ENCODE measurements around the gene VWF. TPM values are rescaled to one million over a fixed set of nuclear protein-coding genes. Genes with fewer than 3 reads are reported as not detected.

Gene VWF
- total RNA-seq, 1 experiment from 2014 or later: 0.48 TPM

DNA sequence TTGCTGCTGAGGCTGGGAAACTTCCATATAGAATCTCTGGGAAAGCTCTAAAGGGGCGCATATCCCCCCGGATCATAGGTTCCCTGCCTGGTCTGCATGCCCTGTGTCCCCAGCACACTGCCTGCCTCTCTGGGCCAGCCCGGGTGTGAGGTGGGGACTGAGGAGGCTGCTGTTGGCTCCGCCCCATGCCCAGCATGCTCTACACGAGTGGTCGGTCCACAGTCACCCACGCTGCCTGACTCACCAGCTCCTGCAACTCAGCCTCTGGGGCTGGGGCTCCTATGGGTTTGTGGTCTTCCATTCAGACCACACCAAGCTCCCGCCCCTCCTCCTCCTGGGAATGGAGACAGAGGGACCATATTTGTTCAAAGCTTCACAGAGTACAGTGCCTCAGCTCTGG, 90.9 kb downstream of the VWF start:
- Histone ChIP-seq H3K79me2 (ENCODE audit: low read depth) (no peaks in the 10 kb centered on the region), H3K36me3 (ENCODE audit: low read depth) (no peaks in the 10 kb centered on the region)
- POLR2A ChIA-PET (ENCODE audit: unreplicated experiment): no interaction called here

GRCh38 chr12:6032726-6033125, 91.7 kb downstream of the VWF start:
- Histone ChIP-seq H3K79me2 (ENCODE audit: low read depth) (no peaks in the 10 kb centered on the region), H3K9me3 (ENCODE audit: insufficient read depth, low read depth) (no peaks in the 10 kb centered on the region), H3K27ac (no peak overlapping the region), H3K27me3 (ENCODE audit: insufficient read depth, low read depth) (peaks cover 21% of the 10 kb centered on the region; the same call in 1 of the 2 replicates), H3K4me2 (no peak overlapping the region), H2AFZ (no peak overlapping the region), H3F3A (ENCODE audit: insufficient read depth, low read depth) (no peaks in the 10 kb centered on the region), H3K36me3 (ENCODE audit: low read depth) (no peaks in the 10 kb centered on the region), H4K20me1 (ENCODE audit: insufficient read depth) (no peaks in the 10 kb centered on the region), H3K4me3 (no peak overlapping the region), H3K9me2 (ENCODE audit: insufficient read depth) (no peaks in the 10 kb centered on the region; the same call in 1 of the 2 replicates), H3K4me1 (replicated peaks; ENCODE audit: insufficient read depth) (no peaks in the 10 kb centered on the region)
- no peak for DNase-seq
- ChIA-PET POLR2A (ENCODE audit: unreplicated experiment) (no interaction called here), CTCF (no interaction called here)
- BruUV-seq (replicated peaks): no TSS peak
- intact Hi-C loops (cut with micrococcal nuclease; ENCODE audit: unreplicated experiment): no loop called here
- TF ChIP-seq EZH2 (IDR thresholded peaks at IDR 0.05; ENCODE audit: low read depth): no peak
- TF ChIP-seq, protein P1, sequence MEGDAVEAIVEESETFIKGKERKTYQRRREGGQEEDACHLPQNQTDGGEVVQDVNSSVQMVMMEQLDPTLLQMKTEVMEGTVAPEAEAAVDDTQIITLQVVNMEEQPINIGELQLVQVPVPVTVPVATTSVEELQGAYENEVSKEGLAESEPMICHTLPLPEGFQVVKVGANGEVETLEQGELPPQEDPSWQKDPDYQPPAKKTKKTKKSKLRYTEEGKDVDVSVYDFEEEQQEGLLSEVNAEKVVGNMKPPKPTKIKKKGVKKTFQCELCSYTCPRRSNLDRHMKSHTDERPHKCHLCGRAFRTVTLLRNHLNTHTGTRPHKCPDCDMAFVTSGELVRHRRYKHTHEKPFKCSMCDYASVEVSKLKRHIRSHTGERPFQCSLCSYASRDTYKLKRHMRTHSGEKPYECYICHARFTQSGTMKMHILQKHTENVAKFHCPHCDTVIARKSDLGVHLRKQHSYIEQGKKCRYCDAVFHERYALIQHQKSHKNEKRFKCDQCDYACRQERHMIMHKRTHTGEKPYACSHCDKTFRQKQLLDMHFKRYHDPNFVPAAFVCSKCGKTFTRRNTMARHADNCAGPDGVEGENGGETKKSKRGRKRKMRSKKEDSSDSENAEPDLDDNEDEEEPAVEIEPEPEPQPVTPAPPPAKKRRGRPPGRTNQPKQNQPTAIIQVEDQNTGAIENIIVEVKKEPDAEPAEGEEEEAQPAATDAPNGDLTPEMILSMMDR (conservative IDR thresholded peaks at IDR 0.05): no peak

More for the DNA sequence above, 90.9 kb downstream of the VWF start:
- no TSS peak for BruUV-seq (replicated peaks)
- Histone ChIP-seq H3K4me1 (replicated peaks; ENCODE audit: insufficient read depth) (no peaks in the 10 kb centered on the region), H3K27ac (no peak overlapping the region), H3K9me2 (ENCODE audit: insufficient read depth) (no peaks in the 10 kb centered on the region; the same call in 1 of the 2 replicates), H4K20me1 (ENCODE audit: insufficient read depth) (no peaks in the 10 kb centered on the region), H3F3A (ENCODE audit: insufficient read depth, low read depth) (no peaks in the 10 kb centered on the region), H3K4me3 (no peak overlapping the region), H3K9me3 (ENCODE audit: insufficient read depth, low read depth) (no peaks in the 10 kb centered on the region), H3K4me2 (no peak overlapping the region), H3K27me3 (ENCODE audit: insufficient read depth, low read depth) (peaks cover 21% of the 10 kb centered on the region; the same call in 1 of the 2 replicates), H2AFZ (no peak overlapping the region)
- no peak for DNase-seq
- CTCF ChIA-PET: interaction anchor here (0.6 kb wide), 3 partner anchors 14 to 45 kb away, joined by 3 read pairs; no protein-coding TSS in a partner anchor
- TF ChIP-seq, protein P1 (conservative IDR thresholded peaks at IDR 0.05): no peak
- no peak for TF ChIP-seq EZH2 (IDR thresholded peaks at IDR 0.05; ENCODE audit: low read depth)
- intact Hi-C loops (cut with micrococcal nuclease; ENCODE audit: unreplicated experiment): no loop called here

DNA sequence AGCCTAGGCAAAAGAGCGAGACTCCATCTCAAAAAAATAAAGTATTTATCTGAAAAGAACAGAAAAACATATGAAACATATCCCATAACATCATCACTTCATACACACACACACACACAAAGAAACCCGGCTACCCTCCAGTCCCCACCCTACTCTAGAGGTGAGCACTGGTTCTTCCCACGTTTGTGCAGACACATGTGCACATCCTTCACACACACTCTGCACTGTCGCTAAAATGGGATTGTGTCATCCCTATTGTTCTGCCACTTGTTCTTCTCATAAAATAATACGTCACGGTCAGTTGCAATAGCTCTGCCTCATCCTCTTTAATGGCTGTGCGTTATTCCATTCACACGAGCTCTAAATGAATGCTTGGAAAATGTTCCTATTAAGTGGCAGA, 93.5 kb downstream of the VWF start:
- TF ChIP-seq EZH2 (IDR thresholded peaks at IDR 0.05; ENCODE audit: low read depth): no peak
- TF ChIP-seq, protein P1 (conservative IDR thresholded peaks at IDR 0.05): no peak
- no peaks in the 10 kb centered on the region for H4K20me1 ChIP-seq (ENCODE audit: insufficient read depth)
- no peaks in the 10 kb centered on the region for H3K79me2 ChIP-seq (ENCODE audit: low read depth)
- H2AFZ ChIP-seq: no peak overlapping the region
- ChIA-PET POLR2A (ENCODE audit: unreplicated experiment) (no interaction called here), CTCF (no interaction called here)
- H3F3A ChIP-seq (ENCODE audit: insufficient read depth, low read depth): no peaks in the 10 kb centered on the region
- peaks cover 4% of the 10 kb centered on the region; the same call in 1 of the 2 replicates for H3K9me3 ChIP-seq (ENCODE audit: insufficient read depth, low read depth)
- no peaks in the 10 kb centered on the region for H3K4me1 ChIP-seq (replicated peaks; ENCODE audit: insufficient read depth)
- H3K36me3 ChIP-seq (ENCODE audit: low read depth): no peaks in the 10 kb centered on the region
- no peaks in the 10 kb centered on the region; the same call in 1 of the 2 replicates for H3K9me2 ChIP-seq (ENCODE audit: insufficient read depth)
- DNase-seq: no peak
- H3K27me3 ChIP-seq (ENCODE audit: insufficient read depth, low read depth): peaks cover 21% of the 10 kb centered on the region; the same call in 1 of the 2 replicates
- no TSS peak for BruUV-seq (replicated peaks)
- no peak overlapping the region for H3K4me2 ChIP-seq
- intact Hi-C loops (cut with micrococcal nuclease; ENCODE audit: unreplicated experiment): no loop called here
- no peak overlapping the region for H3K27ac ChIP-seq
- no peak overlapping the region for H3K4me3 ChIP-seq

Measured in PC-9 (cell line).